Stimulated activated CD4-positive, alpha-beta T cell treated with anti-CD3 and anti-CD28 coated beads, TNF-alpha, amount 100 ng/mL, for 24 hours (primary cell): ENCODE measurements around the gene ZNF79.
A peak's percentile ranks its signal among the peaks of the same experiment; 100 is the strongest.

Experiments used
- DNase-seq, 3 experiments: peaks; one replicate each; pipeline ENCODE4 v3.0.0-alpha.2; 2020; ENCODE audit warnings: low read depth in 3 of 3

ZNF79 gene

DNA sequence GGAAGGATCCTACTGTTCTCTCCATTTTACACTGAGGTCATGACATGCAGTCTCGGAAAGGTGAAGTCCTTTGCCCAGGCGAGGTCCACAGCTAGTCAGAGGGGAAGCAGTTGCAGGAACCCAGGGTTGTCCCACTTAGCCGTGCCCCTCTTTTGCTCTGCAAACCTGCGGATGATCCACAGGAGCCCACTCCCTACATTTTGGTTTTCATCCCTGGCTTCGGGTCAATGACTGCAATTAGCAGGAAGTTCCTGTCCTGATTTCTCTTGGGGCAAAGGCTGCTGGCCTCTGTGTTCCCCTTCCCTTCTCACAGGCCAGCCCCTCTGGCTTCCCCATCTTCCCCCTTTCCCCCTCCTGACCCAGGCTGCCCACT, 25.9 kb upstream of the ZNF79 start:
- DNase-seq: no peak

DNA sequence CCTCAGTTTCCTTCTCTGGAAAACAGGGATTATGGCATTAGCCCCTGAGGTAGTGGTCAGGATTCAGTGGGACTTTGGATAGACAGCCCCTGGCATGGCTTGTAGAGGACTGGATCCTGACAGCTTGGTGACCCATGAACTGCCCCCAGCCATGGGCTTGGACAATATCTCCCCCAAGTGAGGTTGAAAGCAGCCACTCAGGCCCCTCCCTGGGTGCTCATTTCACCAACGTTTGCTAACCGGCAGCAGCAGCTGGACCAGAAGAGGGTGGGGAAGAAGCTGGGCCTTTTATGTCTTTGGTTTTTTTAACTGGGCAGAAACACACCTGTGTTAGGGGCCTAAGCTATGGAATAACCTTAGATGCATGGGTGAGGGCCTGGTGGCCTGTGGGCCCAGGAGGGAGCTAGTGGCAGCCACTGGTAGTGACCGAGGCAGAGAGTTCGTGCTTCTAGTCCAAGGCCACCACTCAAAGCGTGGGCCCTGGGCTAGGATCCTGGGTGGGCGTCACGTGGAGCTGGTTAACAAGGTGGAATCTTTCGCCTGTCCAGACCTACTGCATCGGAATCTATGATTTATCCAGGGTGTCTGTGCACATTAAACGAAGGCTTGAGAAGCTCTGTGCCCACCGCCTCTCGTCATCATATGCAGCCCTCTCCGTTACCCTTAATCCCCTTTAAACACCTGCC, 25.3 kb upstream of the ZNF79 start:
- DNase-seq: no peak

DNA sequence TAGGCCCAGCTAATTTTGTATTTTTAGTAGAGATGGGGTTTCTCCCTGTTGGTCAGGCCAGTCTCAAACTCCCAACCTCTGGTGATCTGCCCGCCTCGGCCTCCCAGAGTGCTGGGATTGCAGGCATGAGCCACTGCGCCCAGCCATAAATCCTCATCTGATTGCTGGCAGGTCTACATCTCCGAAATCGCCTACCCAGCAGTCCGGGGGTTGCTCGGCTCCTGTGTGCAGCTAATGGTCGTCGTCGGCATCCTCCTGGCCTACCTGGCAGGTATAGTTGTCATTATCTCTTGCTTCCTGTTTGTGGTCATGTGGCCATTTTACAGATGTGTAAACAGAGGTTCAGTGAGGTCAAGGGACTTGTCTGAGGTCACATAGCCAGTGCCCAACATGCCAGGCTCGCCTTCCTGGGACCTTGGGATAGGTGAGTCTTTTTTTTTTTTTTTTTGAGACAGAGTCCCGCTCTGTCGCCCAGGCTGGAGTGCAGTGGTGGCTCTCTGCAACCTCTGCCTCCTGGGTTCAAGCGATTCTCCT, 24.4 kb upstream of the ZNF79 start:
- DNase-seq: no peak

DNA sequence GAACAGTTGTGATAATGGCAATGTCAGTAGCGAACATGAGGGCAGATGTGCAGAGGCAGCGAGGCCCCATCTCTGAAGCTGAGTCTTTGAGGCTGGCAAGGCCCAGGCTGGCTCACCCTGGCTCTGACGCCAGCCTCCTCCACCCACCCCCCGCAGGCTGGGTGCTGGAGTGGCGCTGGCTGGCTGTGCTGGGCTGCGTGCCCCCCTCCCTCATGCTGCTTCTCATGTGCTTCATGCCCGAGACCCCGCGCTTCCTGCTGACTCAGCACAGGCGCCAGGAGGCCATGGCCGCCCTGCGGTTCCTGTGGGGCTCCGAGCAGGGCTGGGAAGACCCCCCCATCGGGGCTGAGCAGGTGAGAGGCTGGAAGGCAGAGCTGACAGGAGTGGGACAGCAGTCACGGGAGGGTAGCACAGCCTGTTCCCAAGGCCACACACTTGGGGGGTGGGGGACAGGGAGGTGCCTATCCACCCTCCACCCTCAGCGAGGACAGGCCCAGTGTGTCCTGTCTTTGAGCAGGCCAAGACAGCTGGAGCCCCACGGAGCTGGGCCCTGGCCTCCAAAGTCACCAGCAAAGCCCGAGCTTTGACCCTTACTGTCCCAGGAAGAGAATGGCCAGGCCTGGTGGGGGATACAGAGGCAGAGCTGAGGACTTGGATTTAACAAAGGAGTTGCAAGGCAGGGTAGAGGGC, 21.6 kb upstream of the ZNF79 start:
- DNase-seq: no peak

DNA sequence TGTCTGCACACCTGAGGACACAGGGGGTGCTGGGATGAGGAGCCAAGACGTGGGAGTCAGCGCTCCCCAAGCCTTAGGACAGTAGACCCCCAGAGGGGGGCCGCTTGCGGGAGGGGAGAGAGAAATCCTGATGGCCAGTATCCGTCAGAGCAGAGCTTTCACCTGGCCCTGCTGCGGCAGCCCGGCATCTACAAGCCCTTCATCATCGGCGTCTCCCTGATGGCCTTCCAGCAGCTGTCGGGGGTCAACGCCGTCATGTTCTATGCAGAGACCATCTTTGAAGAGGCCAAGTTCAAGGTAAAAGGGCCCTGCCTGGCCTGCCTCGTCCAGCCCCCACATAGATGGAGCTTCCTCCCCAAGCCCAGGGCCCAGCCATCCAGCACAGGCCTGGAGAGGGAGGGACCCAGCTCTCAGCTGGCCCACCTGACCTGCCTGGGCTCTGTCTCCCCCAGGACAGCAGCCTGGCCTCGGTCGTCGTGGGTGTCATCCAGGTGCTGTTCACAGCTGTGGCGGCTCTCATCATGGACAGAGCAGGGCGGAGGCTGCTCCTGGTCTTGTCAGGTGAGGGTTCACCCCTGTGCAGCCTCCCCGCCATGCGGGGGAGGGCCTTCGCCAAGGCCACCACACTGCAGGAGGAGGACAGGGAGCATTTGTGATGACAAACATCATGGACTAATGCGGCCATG, 20.5 kb upstream of the ZNF79 start:
- DNase-seq: no peak

DNA sequence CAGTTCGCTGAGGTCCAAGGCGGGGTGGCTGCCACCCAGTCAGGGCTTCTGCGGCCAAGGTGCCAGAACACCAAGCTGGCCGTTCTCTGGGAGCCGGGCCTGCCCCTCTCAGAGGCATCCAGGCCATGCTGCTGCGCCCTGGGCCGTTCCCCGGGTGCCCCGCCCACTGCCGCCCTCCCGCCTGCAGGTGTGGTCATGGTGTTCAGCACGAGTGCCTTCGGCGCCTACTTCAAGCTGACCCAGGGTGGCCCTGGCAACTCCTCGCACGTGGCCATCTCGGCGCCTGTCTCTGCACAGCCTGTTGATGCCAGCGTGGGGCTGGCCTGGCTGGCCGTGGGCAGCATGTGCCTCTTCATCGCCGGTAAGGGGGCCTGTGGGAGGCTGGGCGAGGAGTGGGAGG, 19.6 kb upstream of the ZNF79 start:
- DNase-seq: no peak

DNA sequence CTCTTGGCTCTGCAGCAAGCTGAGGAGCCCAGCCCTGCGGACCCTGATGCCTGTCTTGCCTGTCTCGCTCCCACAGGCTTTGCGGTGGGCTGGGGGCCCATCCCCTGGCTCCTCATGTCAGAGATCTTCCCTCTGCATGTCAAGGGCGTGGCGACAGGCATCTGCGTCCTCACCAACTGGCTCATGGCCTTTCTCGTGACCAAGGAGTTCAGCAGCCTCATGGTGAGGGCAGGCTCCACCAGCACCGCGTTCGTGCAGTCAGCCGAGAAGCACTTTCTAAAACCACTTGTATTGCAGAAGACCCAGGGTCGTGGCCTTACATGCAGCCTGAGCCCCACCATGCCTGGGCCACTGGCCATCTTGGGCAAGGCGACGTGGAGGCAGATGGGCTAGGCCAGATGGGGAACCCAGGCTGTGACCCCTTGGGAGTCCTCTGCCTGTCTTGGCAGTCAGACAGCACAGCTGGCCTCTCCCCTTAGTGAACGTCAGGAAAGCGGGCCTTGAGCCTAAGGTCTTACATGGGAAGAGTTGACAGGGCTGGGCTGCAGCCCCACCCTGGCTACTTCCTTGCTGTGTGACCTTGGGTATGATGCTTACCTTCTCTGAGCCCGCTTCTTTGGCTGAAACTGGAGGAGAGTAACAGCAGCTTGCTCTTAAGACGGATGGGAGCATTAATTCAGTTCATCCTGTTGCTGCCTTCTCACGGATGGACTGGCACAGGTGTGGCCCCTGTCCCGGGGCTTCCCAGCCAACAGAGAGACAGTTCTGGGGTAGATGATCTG, 18.6 kb upstream of the ZNF79 start:
- no peak for DNase-seq

DNA sequence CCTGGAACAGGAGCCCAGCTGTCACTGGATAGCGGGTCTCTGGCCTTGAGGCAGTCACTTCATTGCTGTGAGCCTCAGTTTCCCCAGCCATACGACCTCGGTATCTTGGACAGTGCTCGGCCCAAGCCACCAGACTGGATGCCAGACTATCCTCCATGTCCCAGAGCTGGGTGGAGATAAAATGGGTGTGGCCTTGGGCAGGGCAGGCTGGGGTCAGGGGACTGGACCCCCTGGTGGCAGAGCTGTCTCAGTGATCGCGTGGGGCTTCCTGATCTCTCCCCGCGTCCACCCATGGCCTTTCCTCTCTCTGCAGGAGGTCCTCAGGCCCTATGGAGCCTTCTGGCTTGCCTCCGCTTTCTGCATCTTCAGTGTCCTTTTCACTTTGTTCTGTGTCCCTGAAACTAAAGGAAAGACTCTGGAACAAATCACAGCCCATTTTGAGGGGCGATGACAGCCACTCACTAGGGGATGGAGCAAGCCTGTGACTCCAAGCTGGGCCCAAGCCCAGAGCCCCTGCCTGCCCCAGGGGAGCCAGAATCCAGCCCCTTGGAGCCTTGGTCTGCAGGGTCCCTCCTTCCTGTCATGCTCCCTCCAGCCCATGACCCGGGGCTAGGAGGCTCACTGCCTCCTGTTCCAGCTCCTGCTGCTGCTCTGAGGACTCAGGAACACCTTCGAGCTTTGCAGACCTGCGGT, 17.2 kb upstream of the ZNF79 start:
- no peak for DNase-seq

DNA sequence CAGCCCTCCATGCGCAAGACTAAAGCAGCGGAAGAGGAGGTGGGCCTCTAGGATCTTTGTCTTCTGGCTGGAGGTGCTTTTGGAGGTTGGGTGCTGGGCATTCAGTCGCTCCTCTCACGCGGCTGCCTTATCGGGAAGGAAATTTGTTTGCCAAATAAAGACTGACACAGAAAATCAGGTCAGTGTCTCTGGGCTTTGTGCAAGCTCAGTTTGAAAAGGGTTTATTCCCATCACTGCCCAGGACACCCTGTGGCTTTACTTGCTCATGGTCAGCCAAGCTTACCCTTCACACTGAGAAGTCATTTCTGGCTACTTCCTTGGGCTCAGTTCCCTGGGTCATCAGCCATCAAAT, 16.7 kb upstream of the ZNF79 start:
- no peak for DNase-seq

DNA sequence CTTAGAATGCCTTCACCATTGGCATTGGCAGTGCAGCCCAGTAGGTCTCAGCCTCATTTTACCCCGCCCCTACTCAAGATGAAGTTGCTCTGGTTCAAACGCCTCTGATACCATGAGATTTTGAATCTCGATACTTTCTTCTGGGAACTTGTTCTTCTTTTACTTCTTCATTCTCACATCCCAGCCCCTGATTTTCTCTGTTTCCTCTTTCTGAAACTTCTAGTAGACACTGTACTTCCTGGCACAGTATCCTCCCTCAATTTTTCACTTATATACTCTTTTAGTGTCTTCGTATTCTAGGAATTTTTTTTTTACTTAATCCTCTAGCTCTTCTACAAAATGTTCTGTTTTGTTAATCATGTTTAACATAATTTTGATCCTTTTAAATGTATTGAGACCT, 13.1 kb upstream of the ZNF79 start:
- no peak for DNase-seq

DNA sequence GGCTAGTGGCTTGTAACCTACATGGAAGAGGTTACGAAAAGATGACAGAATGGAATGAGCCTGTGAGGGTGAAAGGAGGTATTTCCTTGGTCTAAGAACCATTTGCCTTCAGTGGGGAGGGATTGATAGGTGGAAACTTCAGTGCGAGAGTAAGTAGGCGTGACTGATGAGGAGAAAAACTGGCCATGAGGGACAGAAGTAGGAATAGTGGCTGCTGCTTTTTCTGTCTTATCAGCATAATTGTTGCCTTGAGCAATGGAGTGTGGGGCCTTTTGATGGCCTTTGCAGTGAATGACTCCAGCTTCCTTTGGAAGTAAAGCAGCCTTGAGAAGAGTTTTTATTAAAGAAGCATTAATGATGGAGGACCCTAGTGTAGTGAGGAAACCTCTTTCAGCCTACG, 9.0 kb upstream of the ZNF79 start:
- DNase-seq: no peak

DNA sequence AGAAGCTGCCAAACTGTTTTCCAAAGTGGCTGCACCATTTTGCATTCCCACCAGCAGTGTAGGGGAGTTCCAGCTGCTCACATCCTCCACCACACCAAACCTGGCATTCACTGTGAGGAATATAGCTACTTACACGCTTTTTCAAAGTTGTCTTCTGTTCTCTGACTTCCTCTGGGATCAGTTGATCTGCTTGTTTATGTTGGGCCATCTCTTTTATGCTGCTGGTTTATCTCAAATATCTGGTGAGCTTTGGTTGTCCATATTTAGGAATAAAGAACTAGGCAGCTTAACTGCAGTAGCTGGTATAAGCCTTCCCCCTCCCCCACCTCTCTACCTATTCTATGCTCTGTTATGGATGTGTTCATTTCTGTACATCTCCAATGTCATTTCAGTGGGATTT, 8.5 kb upstream of the ZNF79 start:
- no peak for DNase-seq

DNA sequence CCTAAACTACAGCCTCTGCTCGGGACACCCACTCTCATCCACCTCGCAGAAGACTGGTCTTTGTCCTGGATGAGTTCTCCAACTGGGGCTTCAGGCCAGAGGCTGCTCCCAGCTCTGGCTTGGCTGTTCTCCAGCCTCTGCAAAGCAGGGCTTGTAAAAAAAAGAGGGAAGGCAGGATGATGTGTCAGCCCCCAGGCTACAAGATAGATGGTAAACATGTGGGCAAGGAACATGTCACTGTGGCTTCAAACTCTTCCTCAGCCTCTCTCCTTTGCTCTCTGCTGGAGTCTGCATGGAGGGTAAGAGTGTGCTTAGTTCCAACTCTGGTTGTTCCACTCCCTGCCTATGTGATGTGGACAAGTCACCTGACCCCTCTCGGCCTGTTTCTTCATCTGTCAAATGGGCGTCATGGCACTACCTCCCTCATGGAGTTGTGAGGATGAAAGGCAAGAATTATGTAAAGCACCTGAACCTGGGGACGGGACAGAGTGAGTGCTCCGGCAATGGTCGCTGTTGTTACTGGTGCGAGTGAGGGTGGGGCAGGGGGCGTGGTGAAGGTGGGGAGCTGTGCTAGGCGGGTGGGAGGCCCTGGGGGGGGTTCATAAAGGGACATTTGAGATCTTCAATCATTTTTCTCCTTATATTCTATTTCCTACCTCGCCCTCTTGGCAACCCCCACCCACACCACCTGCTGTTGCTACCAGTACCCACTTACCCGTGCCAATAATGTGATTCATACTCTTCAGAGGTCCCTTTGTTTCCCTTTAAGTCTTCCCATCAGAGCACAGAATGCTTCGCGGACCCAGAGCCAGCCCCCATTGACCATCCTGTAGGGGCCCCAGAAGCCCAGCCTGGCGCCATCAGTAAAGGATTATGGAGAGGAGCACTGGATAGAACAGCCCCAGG, 6.8 kb upstream of the ZNF79 start:
- no peak for DNase-seq

DNA sequence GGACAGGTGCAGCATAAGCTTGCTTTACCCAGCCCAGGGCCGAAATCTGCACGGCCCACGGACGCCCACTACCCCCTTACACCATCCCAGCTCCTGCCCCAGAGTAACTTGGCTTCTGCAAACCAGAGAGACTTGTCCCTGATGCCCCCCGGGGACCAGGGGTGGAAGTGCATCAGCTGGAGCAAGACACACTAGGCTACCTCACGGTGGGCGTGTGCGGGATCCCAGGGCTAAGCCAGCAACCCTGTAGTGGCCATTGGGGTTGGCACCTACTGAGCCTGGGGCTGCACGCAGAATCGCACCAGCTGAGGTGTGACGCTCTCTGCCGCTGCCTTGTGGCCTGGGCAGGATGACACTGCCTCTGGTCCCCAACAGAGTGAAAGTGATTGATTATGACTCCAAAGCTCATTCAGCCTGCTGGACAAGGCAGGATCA, 6.1 kb upstream of the ZNF79 start:
- DNase-seq: peak in 2 of 3 experiments; percentile 17 to 43

DNA sequence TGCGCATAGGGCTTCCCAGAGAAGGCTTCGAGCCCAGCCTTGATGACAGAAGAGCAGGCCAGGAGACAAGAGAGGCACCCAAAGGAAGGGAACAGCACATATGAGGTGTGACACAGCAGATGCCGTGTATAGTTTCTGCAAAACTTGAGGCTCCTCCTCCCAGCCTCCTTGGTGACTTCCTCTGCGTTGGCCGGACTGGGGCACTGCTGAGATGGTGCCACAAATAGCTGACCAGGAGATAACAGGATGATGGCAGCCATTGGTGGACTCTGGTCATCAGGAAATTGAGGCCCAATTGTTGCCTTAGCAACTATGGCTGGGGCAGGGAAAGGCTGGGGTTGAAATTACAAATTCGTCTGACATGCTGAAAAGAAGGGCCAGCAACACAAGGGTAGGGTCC, 4.8 kb upstream of the ZNF79 start:
- no peak for DNase-seq

DNA sequence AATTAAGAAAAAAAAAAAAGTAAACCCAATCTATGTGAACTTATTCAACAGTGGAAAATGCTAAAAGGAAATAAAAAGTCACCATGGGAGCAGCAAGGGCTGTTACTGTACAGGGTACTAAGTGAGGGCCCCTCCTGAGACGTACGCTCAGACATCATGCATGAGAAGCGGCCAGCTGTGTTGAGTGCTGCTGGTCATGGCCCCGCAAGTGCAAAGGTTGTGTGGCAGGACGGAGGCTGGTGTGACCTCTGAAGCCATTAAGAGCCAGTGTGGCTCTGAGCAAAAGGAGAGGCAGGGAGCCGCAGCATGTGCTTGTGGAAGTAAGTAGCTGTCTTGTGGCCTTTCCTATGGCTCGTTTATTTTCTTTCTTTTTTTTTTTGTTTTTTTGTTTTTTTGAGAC, 3.1 kb upstream of the ZNF79 start:
- DNase-seq: no peak

DNA sequence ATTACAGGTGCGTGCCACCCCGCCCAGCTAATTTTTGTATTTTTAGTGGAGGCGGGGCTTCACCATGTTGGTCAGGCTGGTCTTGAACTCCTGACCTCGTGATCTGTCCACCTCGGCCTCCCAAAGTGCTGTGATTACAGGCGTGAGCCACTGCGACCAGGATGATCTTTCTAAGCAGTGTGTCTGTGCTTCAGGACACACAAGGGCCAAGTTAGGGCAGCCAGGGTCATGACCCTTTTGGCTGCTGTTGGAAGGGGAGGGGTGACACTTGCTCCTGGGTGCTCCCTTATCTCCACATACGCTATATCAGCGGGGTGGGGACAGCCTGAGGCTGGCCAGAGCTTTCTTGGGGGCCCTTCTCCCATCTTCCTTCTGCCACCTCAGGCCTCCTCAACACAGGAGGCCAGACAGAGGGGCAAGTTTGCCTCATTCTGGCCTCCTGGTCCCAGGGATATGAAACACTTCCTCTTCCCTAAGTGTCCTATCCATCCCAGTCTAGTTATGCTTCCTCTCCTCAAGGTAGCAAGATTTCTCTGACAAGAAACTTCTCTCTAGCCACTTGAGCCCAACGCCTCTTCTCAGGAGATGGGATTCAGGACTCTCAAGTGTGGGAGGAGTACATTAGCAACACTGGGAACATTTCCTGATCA, 1.9 kb upstream of the ZNF79 start:
- no peak for DNase-seq

DNA sequence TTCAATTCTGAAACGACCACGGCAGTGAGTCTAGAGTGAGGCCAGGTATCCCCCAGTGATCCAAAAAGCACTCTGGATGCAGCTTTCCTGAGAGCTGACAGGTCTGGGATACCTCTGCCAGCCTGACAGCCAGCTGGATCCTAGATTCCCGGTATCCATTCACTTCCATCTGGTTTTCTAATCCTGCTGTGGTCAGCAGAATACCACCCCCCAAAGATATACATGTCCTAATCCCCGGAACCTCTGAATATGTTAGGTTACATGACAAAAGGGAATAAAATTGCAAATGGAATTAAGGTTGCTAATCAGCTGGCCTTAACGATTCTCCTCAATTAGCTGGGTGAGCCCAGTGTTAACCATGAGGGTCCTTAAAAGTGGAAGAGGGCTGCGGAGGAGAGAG, 1.4 kb upstream of the ZNF79 start:
- DNase-seq: no peak

DNA sequence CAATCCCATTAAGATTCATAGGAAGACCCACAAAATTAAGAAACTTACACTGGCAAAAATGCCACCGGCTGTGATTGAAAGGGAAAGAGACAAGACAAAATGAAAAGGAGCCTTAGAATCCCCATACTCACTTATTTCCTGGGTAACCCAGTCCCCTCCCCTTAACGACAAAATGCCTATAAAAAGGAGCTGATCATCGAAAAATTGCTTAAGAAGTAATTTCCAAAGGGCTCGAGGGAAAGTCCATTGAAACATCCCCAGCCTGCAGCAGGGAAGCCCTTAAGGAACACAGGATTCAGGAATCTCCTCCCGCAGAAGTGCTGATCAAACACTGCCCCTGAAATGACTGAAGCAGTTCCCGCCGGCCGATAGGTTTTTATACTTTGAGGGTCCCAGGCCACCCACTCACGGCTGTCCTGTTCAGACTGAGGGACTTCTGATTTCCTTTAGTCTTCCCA, 677 bp upstream of the ZNF79 start:
- DNase-seq: no peak

DNA sequence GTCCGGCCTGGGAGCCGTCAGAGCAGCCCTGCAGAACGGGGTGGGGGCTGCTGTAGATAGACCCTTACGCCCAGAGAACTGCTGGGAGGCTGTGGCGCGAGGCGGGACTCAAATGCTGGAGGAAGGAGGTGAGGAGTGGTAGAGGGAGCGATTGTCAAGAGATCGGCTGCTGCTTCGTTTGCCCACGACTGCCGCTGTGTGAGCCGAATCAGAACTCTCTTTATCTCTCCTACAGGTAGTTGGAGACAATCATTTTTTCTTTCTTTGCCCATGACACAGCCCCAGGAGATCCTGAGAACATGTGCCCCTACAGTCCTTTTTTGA, 456 bp downstream of the ZNF79 start:
- DNase-seq: no peak
